GM10266 (cell line): Measurements from ENCODE around the gene LARP4.
"Not testable (repeated sequence)": the region's sequence is repeated elsewhere in the genome, so short reads cannot be mapped to it uniquely, and the experiment has no call there.

Experiments used
- DNase-seq: peaks from one replicate; pipeline ENCODE4 v3.0.0; 2012; ENCODE audit errors: extremely low spot score
- CTCF ChIP-seq: IDR thresholded peaks from 2 replicates; pipeline ENCODE4 v1.5.1; 2012; ENCODE audit warnings: mild to moderate bottlenecking, low read depth; ENCODE audit not compliant: control insufficient read depth, insufficient read depth; ENCODE audit errors: missing control alignments

LARP4 gene

GRCh38 chr12:50520416-50521207, 119.9 kb downstream of the LARP4 start:
- TF ChIP-seq CTCF = no peak

GRCh38 chr12:50521781-50522180, 121.1 kb downstream of the LARP4 start:
- not testable (repeated sequence) for DNase-seq

More at GRCh38 chr12:50520416-50521207, 119.9 kb downstream of the LARP4 start:
- no peak for DNase-seq

- DNase-seq = no peak
- TF ChIP-seq CTCF = no peak
Measured at GRCh38 chr12:50523772-50524171, 123.1 kb downstream of the LARP4 start.

- no peak for DNase-seq
- TF ChIP-seq CTCF = no peak
Measured at GRCh38 chr12:50524621-50525020, 123.9 kb downstream of the LARP4 start.

GRCh38 chr12:50525422-50525821, 124.7 kb downstream of the LARP4 start:
- no peak for TF ChIP-seq CTCF
- no peak for DNase-seq

GRCh38 chr12:50527359-50527726, 126.7 kb downstream of the LARP4 start:
- DNase-seq = no peak
- no peak for TF ChIP-seq CTCF

- DNase-seq = no peak
- no peak for TF ChIP-seq CTCF
Measured at GRCh38 chr12:50528800-50529199, 128.1 kb downstream of the LARP4 start.

GRCh38 chr12:50529345-50529744, 128.7 kb downstream of the LARP4 start:
- no peak for TF ChIP-seq CTCF
- DNase-seq = no peak
